NCI-H1930 (cell line): ENCODE data around the gene TMEM126B.
A peak's percentile ranks its signal among the peaks of the same experiment; 100 is the strongest.

Source experiments
- DNase-seq, 2 experiments: peaks; one replicate each; lab custom pipeline; 2025; lab: John Stamatoyannopoulos, UW

The TMEM126B gene

DNA sequence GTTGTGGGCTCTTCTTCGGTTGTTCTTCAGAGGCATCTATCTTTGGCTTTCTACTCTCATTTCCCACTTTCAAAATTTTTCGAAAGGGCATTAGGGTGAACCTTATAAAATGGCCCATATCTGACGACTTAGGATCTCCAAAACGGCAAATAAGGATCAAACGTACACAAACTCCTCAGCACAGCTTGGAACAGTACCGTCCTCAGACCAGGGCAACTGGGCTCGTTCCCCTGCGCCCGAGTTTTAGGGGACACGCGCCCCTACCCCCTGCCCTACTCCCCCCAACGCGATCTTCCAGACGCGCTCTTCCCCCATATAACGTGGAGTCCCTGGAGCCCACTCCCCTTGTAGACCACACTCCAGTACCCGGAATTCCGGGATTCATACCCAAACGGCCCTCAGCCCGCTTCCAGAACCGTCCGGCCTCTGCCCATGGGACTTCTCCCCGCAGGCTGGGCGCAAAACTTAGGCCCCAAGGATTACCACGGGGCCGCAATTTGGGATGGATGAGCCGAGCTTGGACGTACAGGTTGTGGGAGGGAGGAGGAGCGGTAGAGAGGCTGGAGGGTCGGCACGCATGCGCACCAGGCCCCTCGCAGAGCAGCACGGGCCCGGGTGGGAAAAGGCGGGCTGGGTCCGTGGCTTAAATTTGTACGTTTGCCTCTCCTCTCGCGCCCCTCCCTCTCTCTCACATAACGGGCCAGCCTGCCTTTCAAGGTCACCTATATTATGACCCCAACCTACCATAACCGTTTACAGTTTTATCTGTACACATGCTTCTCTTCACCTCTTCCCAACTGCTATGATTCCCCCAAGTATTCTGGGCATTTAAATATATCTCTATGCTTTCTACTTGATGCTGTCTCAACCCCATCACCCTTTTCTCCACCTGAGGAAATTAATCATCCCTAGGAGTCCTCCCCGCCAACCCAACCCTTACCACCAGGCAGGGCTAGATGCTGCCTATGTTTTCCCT is 54.2 kb downstream of the TMEM126B start:
- peak; percentile 61 to 66 for DNase-seq

DNA sequence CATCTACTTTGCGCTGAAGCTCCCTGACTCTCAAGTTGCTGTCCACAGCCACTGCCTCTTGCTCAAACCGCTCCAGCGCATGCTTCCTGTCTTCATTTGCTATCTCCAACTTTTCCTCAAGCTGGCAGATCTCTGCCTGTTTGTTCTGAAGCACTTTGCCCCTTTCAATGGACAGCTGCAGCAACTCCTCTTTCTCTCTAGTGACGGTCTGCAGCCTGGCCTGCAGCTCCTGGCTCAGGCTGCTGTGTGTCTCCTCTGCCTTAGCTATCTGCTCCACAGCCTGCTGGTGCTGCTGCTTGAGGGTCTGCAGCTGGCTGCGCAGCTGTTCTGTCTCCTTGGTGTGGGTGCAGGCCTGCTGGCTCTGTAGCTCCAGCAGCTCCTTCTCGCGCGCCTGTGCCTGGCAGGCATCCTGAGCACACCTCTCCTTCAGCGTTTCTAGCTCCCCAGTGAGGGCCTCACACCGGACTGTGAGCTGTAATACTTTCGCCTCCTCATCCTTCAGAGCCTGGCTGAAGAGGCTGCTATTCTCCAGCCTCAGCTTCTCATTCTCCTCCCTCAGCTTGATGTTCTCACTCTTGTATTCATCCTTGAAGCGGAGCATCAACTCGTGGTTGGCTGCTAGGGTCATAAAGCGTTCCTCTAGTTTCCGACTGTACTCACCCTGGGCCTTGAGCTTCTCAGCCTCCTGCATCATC is 56.9 kb downstream of the TMEM126B start:
- DNase-seq, result no peak

DNA sequence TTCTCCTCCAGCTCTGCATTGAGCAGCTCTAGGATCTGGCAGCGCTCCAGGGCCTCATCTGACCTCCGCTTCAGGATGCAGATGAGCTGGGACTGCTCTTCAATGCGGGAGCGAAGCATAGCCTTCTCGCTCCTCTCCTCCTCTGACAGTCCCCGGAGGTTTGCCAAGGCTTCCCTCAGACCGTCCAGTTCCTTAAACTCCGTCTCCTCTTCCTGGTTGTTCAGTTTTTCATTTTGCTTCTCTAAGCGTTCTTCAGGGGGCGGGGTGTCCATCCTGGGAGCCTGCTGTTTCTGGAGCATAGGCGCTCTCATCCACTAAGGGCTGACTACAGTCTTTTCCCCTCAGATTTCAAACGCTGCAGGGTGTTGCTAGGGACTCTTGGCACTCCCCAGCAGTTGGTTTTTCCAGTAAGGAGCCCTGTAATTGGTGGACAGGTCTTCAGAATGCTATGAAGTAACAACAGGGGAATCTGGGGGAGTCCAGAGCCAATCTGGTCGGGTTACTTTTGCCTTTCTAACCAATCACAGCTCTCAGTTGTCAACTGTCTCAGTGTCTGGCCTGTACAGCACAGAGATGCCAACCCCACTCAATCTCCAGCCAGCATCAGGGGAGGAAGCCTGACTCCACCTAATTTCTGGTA is 57.5 kb downstream of the TMEM126B start, which contains the start of gene CCDC89:
Gene CCDC89, minus strand, starts transcription at position 376 of the 640 bp plus-strand sequence. Its CDS starts 65 bp downstream, at position 311.
- DNase-seq, result no peak
